Body of pancreas (tissue), 4 donors: ENCODE results near the gene ZC3H7B. TPM values are rescaled to one million over a fixed set of nuclear protein-coding genes. Genes with fewer than 3 reads are reported as not detected.
A peak's percentile ranks its signal among the peaks of the same experiment; 100 is the strongest.

Experiments
- ATAC-seq: fragments of 150-250 bp; one replicate; pipeline ENCODE4 v1.9.1; 2016
- DNase-seq, 4 donors: peaks; one replicate each; pipeline ENCODE4 v3.0.0-alpha.2; 2019
- H3K27ac ChIP-seq, 4 donors: fragments of 200-600 bp; sonication (generic); 1 replicate in 3 of 4; 2 replicates in 1 of 4; pipeline versions ENCODE4 v1.5.1 to v1.6.1; 2016 to 2019; ENCODE audit warnings: mild to moderate bottlenecking in 1 of 4, mixed read lengths in 1 of 4, moderate library complexity in 1 of 4
- H3K27me3 ChIP-seq, 2 donors: fragments of 200-600 bp; sonication (generic); one replicate each; pipeline ENCODE4 v1.6.0; 2016; ENCODE audit warnings: mild to moderate bottlenecking in 1 of 2
- H3K36me3 ChIP-seq, 2 donors: fragments of 200-600 bp; sonication (generic); replicated peaks in 1 of 2; 2 replicates each; pipeline ENCODE4 v1.5.1; 2016; ENCODE audit warnings: low read depth in 2 of 2; ENCODE audit not compliant: insufficient read depth in 1 of 2
- H3K4me1 ChIP-seq: fragments of 200-600 bp; sonication (generic); one replicate; pipeline ENCODE4 v1.6.0; 2016
- H3K4me3 ChIP-seq, 2 donors: fragments of 200-600 bp; sonication (generic); 1 replicate in 1 of 2; 2 replicates in 1 of 2; pipeline ENCODE4 v1.5.1; 2016 to 2019
- H3K9me3 ChIP-seq, 3 donors: fragments of 200-600 bp; sonication (generic); 1 replicate in 2 of 3; 2 replicates in 1 of 3; pipeline ENCODE4 v1.5.1; 2016
- CTCF ChIP-seq, 7 experiments: fragments of 450-650 bp in 4 of 7; fragments of 200-600 bp in 3 of 7; sonication (generic) in 3 of 7; IDR thresholded peaks; one replicate each; pipeline ENCODE4 v1.5.1; 2016 to 2019; ENCODE audit warnings: antibody characterized with exemption in 7 of 7
- POLR2A ChIP-seq, 3 donors: fragments of 450-650 bp; IDR thresholded peaks; one replicate each; pipeline ENCODE4 v1.6.1; 2016; ENCODE audit warnings: antibody characterized with exemption in 3 of 3, mild to moderate bottlenecking in 2 of 3
- WGBS, 2 donors: methylation state at CpG; one replicate each; pipeline ENCODE4 v1.1.5; 2017; 5-methylcytosine and 5-hydroxymethylcytosine counted together
- intact Hi-C: fragments of 100-400 bp; cut with DNase I; formaldehyde crosslinking; loops from one replicate; pipeline ENCODE4 v1.15.1; 2023
- total RNA-seq, 2 donors: library from RNA; depleted of rRNA; stranded (reverse); fragments of >200 nt; gene quantifications; one replicate each; pipeline ENCODE4 v1.1.0, GENCODE V29; 2016

Gene ZC3H7B
- total RNA-seq, 2 donors from 2014 or later: 29.8 to 34.3 TPM

DNA sequence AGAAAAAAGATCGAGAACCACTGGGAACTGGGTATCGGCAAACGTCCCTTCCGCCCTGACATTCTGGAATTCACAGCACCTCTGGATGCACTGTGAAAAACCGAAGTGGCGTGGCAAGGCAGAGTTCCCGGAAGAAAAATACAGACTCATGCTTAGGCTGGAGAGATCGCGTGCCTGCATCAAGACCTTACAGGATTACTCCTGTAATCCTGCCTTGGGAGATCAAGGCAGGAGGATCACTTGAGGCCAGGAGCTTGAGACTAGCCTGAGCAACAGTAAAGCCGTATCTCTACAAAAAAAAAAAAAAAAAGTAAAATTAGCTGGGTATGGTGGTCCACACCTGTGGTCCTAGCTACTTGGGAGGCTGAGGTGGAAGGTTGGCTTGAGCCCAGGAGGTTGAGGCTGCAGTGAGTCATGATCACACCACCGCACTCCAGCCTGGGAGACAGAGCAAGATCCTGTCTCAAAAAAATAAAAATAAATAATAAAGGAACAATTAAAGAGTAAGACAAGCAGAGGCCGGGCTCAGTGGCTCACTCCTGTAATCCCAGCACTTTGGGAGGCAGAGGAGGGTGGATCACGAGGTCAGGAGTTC lies 60.5 kb downstream of the ZC3H7B start:
- H3K4me3 ChIP-seq: no peak overlapping the region
- H3K4me1 ChIP-seq: peaks cover 20% of the 10 kb centered on the region
- H3K27me3 ChIP-seq: no peaks in the 10 kb centered on the region
- ATAC-seq: no peak
- H3K27ac ChIP-seq: no peak overlapping the region
- WGBS, 2 donors: 91% methylated on average over 10 to 13 of the region's 13 CpGs
- no peak for DNase-seq
- peaks cover 0 to 3% of the 10 kb centered on the region in 2 donors for H3K36me3 ChIP-seq
- TF ChIP-seq CTCF (IDR thresholded peaks at IDR 0.05): no peak
- TF ChIP-seq POLR2A (IDR thresholded peaks at IDR 0.05): no peak
- intact Hi-C loops: no loop called here
- no peaks in the 10 kb centered on the region for H3K9me3 ChIP-seq

DNA sequence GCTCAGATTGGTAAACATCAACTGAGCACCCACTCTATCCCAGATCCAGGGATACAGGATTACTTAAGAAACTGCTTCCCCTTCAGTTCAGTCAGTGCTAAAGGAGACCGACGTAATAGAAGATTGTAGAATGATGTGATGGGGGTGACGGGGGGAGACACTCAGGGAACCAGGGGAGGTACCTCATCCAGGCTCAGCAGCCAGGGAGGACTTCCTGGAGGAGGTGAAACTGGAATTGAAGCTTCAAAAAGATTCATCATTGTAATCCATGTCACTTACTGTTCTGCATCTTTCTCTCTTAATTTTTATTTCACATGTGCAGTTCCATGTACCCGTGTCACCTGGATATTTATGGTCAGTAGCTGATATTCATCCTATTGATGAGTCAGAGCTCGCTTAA lies 61.3 kb downstream of the ZC3H7B start:
- H3K36me3 ChIP-seq: peaks cover 0 to 1% of the 10 kb centered on the region in 2 donors
- peaks cover 26% of the 10 kb centered on the region for H3K4me1 ChIP-seq
- WGBS, 2 donors: 84 to 95% methylated on average over 5 of the region's 5 CpGs
- no peaks in the 10 kb centered on the region for H3K9me3 ChIP-seq
- H3K4me3 ChIP-seq: no peak overlapping the region
- intact Hi-C loops: no loop called here
- TF ChIP-seq POLR2A (IDR thresholded peaks at IDR 0.05) (no peak), CTCF (IDR thresholded peaks at IDR 0.05) (no peak)
- no peak for ATAC-seq
- DNase-seq: no peak
- no peaks in the 10 kb centered on the region for H3K27me3 ChIP-seq
- no peak overlapping the region for H3K27ac ChIP-seq

DNA sequence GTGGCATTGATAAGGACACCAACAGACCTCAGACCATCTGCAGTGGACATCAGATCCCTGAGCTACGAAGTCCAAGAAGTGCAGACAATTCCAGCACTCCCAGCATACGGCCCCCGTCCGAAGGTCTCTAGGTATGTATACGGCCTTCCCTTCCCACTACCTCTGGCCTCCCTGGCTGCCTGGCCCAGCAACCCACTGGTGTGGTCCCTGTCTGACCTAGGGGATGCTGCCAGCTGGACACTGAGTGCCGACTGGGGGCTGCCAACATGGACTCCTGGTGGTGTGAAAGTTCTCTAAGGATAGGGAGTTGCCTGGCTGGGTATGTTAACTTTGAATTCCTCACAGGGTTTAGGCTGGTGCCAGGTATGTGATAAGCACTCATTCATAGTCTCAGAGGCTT lies 62.9 kb downstream of the ZC3H7B start:
- ATAC-seq (no peak), DNase-seq (no peak)
- WGBS, 2 donors: 75 to 83% methylated on average over 2 to 6 of the region's 6 CpGs
- intact Hi-C loops: no loop called here
- Histone ChIP-seq H3K9me3 (no peaks in the 10 kb centered on the region), H3K27me3 (no peaks in the 10 kb centered on the region), H3K36me3 (no peaks in the 10 kb centered on the region), H3K4me1 (peaks cover 42% of the 10 kb centered on the region), H3K4me3 (no peak overlapping the region), H3K27ac (peak overlapping the region in 3 of 4 donors; percentile 38 to 90 (median 67))
- no peak for TF ChIP-seq POLR2A (IDR thresholded peaks at IDR 0.05)
- no peak for TF ChIP-seq CTCF (IDR thresholded peaks at IDR 0.05)

DNA sequence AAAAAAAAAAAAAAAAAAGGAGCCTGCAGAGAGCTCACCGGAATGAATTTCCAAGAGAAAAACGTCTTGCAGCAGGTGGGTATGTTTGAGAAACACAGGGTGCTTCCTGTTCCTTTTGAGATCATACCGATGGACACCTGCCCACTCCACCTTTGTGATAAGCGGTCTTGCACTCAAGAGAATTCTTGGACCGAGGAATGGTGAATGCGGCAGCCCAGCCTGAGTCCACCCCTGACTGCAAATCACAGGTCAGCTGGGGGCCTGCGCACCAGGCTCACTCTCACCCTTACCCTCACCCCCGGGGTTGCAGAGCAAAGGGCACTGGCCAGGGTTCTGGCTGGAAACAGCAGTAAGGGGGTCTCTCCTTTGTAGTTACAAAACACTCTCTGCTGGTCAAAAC lies 63.6 kb downstream of the ZC3H7B start:
- no peaks in the 10 kb centered on the region for H3K36me3 ChIP-seq
- TF ChIP-seq POLR2A (IDR thresholded peaks at IDR 0.05) (no peak), CTCF (IDR thresholded peaks at IDR 0.05) (no peak)
- H3K27me3 ChIP-seq: no peaks in the 10 kb centered on the region
- 17 to 31% methylated on average over 8 of the region's 8 CpGs for WGBS, 2 donors
- no peaks in the 10 kb centered on the region for H3K9me3 ChIP-seq
- ATAC-seq: no peak
- H3K4me1 ChIP-seq: peaks cover 48% of the 10 kb centered on the region
- intact Hi-C loops: no loop called here
- DNase-seq: peak; percentile 45 to 72 (median 68)
- H3K27ac ChIP-seq: peak overlapping the region; percentile 38 to 90 (median 60)
- H3K4me3 ChIP-seq: no peak overlapping the region

DNA sequence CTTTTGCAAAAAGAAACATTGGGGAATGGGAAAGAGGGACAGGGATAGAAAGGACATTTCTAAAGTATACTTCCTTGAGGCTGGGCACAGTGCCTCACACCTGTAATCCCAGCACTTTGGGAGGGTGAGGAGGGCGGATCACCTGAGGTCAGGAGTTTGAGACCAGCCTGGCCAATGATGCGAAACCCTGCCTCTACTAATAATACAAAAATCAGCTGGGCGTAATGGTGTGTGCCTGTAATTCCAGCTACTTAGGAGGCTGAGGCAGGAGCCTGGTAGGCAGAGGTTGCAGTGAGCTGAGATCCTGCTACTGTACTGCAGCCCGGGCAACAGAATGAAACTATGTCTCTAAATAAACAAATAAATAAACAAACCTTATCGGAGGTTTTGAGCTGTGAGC lies 64.1 kb downstream of the ZC3H7B start:
- no peaks in the 10 kb centered on the region for H3K36me3 ChIP-seq
- peaks cover 53% of the 10 kb centered on the region for H3K4me1 ChIP-seq
- ATAC-seq: no peak
- TF ChIP-seq CTCF (IDR thresholded peaks at IDR 0.05) (no peak), POLR2A (IDR thresholded peaks at IDR 0.05) (no peak)
- intact Hi-C loops: no loop called here
- no peaks in the 10 kb centered on the region for H3K27me3 ChIP-seq
- 56 to 68% methylated on average over 5 of the region's 5 CpGs for WGBS, 2 donors
- H3K4me3 ChIP-seq: no peak overlapping the region
- peak overlapping the region; percentile 38 to 90 (median 60) for H3K27ac ChIP-seq
- H3K9me3 ChIP-seq: no peaks in the 10 kb centered on the region
- DNase-seq: peak in 1 of 4 donors; percentile 34
